KBM-7 (cell line): ENCODE results near the gene GPR108.

Source experiments
- DNase-seq: peaks from one replicate; pipeline ENCODE4 v3.0.0-alpha.2; 2015
- in situ Hi-C: fragments of 300-500 bp; cut with MboI; formaldehyde crosslinking; loops from 2 replicates; pipeline ENCODE4 v1.14.3; 2020; ENCODE audit warnings: low sequenced_read_pairs, low pct_unique_long_range_greater_than_20kb, mixed read lengths

The GPR108 gene

DNA sequence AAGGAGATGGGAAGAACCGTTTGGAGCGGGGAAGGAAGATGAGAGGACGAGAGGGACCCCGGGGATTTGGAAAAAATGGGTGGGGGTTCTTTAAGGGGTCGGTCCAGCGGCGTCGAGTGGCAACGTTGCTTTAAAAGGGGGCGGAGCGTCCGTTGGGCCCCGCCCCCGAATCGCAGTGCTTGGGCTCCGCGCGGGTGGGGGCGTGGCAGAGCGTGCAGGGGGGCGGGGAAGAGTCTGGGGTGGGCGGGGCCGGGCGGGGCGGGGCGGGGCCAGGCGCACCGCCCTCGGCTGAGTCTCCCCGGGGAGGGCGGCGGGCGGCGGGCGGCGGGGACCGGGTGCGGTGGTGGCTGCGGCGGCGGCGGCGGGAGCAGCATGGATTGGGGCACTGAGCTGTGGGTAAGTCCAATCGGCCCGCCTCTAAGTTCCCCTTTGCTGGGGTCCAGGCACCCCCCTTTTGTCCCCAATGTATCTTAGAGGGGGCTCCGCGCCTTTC, 2.1 kb upstream of the GPR108 start, which contains the start of gene TRIP10:
TSS of gene TRIP10 (plus strand) at position 291 of the 493 bp plus-strand sequence. CDS start at position 373, 82 bp downstream.
- in situ Hi-C loops = no loop called here
- DNase-seq = peak; percentile 63

DNA sequence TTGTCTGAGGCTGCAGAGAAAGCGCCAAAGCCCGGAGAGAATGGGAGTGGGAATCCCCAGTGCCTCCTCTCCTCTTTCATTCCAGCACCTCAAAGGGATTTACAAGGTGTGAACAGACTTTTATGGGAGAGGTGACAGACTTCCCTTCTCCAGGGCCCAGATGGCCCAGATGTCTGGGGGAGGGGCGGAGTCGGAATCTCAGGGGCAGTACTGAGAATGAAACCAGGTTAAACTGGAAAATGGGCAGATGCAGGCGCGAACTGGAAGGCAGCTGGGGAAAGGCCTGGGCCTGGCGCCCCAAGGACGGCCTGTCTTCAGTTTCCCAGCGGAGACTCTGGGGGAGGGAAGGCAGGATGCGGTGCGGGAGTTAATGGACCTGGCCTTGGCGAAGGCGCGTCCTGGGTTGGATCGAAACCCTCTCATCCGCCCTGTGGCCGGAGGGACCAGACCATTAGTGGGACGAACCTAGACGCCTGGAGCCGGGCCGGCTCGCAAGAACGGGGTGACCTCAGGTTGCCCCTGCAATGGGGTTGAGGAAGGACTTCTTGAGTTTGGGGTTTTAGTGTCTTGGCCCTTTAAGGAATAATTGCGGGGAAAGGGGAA, 1.5 kb upstream of the GPR108 start:
- in situ Hi-C loops = no loop called here
- no peak for DNase-seq

- in situ Hi-C loops = no loop called here
- peak; percentile 88 for DNase-seq
These were observed 750 bp upstream of the GPR108 start for GRCh38 chr19:6737873-6738786.

DNA sequence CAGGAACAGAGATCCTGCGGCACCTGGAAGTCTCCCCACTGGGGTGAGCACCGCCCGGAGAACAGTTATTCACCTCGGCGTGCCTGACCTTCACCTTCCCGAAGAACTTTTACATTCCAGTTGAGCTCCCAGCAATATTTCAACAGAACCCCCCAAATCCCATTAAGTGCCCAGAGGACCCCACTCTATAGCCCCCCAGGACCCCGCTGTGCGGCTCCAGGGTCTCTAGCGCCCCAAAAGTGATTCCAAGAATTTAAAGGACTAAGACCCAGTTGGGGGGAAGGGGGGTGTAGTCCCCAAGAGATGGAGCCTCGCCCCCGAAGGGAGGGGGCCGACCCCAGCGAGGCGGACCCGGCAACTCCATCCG, 480 bp downstream of the GPR108 start:
- DNase-seq = no peak
- in situ Hi-C loops = no loop called here

GRCh38 chr19:6736169-6736916, 1.0 kb downstream of the GPR108 start:
- peak; percentile 85 for DNase-seq
- in situ Hi-C loops = no loop called here

DNA sequence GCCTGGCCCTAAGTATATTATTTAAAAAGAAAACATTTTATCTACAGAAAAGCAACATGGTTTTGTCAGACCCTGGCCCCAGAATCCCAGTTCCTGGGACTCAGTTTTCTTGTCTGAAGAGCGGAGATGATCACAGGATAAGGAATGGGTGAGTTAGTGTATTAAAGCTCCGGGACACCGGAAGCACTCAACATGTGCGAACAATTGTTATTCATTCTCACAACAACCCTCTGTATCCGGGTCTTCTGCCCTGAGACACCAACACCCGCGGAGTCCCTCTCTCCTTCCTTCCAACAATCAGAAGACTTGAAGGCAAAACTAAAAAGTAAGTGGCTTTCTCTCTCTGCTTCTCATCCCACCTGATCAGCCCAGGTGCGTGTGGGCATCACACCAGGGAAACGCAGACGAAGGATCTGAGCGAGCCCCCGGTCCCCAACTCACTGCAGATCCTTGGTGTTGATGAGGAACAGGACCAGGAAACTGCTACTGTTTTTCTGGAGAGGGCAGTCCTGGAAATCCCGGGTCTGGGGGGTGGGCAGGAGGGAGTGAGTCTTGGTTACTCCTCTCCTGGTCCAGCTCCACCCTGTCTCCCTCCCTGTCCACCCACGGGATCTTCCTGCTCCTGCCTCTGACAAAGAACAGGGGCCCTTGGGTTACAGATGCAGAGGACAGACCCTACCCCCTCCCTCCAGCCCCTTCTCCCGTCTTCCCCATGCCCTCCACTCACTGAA, 2.0 kb downstream of the GPR108 start:
- no peak for DNase-seq
- in situ Hi-C loops = no loop called here

DNA sequence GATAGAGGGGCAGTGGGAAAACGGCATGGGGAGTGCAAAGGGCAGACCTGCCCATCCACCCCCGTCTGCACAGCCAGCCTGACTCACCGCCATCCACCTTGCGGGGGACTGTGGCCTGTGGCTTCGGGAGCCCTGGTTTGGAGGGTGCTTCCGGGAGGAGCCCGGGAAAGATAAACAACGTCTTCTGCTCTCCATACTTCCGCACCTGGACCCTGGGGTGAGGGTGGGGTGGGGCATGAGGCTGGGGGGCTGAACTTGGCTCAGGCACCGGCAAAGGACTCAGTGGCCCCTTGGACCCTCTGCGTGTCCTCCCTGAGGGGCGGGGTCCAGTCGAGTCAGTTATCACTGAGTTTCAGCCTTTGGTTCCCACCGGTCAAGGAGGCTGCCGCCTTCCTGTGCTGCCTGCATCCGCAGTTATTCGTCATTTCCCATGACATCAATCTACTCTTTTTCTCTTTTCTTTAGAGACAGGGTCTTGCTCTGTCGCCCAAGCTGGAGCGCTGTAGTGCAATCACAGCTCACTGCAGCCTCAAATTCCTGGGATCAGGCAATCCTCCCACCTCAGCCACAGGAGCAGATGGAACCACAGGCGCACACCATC, 3.2 kb downstream of the GPR108 start:
- in situ Hi-C loops = no loop called here
- no peak for DNase-seq

- in situ Hi-C loops = no loop called here
- DNase-seq = no peak
These were observed 3.9 kb downstream of the GPR108 start for GRCh38 chr19:6733338-6734095.

GRCh38 chr19:6732803-6733337, 4.5 kb downstream of the GPR108 start:
- in situ Hi-C loops = no loop called here
- no peak for DNase-seq

DNA sequence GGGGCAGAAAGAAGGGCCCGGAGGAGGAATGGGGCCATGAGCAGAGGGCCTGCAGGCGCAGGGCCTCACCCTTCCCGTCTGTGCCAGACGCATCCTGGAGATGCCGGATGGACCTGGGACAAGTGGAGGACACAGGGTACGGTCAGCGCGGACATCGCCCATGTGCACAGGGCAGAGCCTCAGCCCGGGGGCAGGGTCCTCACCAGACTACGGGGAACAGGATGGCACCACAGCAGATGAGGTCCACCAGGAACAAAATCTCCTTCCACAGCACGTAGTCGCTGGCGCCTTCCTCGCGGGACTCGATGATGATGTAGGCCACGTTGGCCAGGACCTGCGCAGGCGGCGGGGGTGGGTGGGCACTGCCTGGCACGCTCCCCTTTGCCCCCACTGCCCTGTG, 5.6 kb downstream of the GPR108 start:
- DNase-seq = no peak
- in situ Hi-C loops = no loop called here

GRCh38 chr19:6730941-6731670, 6.3 kb downstream of the GPR108 start:
- in situ Hi-C loops = no loop called here

DNA sequence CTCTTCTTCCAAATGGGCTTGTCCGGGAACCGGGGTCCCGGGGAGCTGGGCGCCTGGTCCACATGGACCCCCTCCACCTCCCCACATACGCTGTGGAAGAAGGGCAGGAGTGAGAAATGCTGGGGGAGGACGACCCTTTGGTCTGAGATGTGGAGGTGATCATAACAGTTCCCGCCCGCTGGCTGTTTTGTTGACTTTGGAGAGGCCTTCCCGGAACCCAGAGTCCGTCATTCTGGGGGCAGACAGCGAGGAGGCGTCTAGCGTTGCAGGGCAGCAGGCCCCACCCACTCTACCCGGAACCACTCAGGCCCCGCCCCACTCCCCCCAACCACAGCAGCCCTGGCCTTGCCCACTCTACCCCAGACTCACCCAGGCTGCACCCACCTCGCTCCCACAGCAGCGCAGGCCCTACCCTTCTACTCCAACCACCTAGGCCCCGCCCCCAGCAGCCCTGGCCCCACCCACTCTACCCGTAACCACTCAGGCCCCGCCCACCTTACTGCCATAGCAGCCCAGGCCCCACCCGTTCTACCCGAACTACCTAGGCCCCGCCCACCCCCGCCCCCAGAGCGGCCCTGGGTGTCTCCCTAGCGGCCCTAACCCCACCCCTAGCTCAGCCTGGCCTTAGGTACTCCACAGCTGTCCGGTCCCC, 7.1 kb downstream of the GPR108 start:
- DNase-seq = no peak
- in situ Hi-C loops = no loop called here

More at GRCh38 chr19:6730941-6731670, 6.3 kb downstream of the GPR108 start:
- no peak for DNase-seq

DNA sequence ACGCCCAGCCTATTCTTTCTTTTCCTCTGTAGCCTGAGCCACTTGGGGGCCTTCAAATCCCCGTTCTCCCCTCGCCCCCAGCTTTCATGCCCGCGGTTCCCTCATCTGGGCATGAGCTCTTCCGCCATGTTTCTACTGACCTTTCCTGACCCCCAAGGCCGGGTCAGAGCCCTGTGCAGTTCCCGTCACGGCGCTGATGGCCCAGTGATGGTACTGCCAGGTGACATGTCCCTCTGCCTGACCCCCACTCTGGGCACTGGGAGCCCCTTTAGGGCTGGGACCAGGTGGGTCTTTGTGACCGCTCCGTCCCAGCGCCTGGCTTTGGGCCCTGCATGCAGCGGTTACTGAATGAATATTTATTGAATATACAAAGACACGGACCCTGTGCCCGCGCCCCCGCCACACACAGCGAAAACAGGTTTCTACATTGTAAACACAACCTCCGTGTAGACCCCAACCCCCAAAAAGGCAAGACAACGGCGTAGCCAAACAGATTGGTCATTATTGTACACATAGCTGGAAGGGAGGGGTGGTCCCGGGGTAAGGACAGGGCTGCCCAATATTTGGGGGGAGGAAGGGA, 7.7 kb downstream of the GPR108 start:
- in situ Hi-C loops = no loop called here
- DNase-seq = no peak

DNA sequence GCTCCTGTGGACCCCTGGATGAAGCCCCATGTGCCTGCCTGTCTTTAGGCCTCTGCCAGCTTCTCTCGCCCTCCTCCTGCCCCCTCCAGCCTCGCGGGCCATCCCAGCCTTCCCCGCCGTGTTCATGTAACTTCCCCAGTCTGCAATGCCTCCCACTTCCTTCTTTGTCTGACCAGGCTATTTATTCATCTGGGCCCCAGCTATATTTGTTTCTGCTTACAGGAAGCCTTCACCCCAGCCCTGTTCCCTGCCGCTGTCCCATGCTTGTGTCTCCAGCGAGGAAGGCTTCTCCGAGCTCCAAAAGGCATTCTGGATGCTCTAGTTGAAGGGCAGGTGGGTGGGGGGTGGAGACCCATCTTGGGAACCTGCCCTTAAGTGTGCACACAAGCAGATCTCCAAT, 9.0 kb downstream of the GPR108 start:
- peak; percentile 81 for DNase-seq
- in situ Hi-C loops = no loop called here

DNA sequence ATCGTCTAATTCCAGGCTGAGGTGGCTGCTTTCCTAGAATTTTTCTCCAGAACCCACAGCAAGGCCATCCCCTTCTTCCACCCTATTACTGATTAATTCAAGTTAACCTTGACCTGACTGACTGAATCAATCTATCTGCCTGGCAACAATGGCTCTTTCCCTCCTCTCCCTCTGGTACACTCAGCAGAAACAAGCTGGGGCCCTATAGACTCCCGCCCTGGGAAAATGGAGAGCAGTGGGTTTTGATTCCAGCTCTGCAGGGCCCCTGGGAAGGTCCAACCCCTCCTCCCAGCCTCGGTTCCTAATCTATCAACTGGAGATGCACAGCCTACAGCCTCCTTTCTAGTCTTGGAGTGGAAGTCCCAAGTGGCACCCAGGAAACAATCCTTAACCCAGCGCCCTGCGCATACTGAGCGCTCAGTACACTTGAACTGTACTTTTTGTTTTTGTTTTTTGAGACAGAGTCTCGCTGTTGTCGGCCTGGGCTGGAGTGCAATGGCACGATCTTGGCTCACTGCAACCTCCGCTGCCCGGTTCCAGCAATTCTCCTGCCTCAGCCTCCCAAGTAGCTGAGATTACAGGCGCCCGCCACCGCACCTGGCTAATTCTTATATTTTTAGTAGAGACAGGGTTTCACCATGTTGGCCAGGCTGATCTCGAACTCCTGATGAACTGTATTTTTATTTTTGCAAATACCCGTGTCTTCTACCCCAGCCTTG, 11.7 kb downstream of the GPR108 start:
- in situ Hi-C loops = no loop called here
- DNase-seq = no peak
